ENCODE data around the gene GAPDHS.

DNA sequence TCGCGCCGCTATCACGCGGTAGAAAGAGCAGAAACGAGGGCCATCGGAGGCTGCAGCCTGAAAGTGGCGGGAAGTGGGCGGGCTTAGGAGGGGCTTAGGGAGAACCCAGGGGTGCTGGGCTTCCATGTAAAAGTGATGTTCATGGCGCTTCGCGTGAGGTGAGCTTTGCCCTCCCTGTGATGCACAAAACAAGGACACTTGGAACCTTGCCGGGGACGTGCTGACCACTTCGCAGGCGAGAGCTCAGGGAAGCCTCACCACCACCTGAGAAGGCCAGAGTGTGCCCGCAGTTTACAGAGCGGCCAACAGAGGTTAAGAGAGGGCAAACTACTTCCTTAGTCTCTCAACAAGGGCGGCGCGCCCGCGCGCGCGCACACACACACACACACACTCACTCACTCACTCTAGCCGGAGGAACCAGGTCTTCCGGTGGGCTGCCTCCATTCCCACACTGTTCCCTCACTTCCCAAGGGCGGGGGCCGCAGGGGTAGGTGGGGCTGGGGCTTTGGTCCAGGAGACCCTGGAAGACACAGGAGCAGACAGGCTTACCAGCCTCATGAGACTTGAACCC lies 651 bp downstream of the GAPDHS start:
- no peak for TF ChIP-seq CTCF (IDR thresholded peaks at IDR 0.05; ENCODE audit: insufficient read depth, low read depth, low read length)
- TF ChIP-seq EZH2 (IDR thresholded peaks at IDR 0.05; ENCODE audit: insufficient read depth, low read length): peak; percentile 63

All from astrocyte (in vitro differentiated cells and primary cell).